ENCODE results near the gene MMP24. TPM values are rescaled to one million over a fixed set of nuclear protein-coding genes. Genes with fewer than 3 reads are reported as not detected.

MMP24 gene
- total and polyA plus RNA-seq, 2 experiments from 2014 or later = 0.69 to 1.2 TPM

GRCh38 chr20:35269055-35269781 is 42.7 kb downstream of the MMP24 start:
- peaks cover 10% of the 10 kb centered on the region for H3K4me1 ChIP-seq (ENCODE audit: insufficient read depth)
- H3K36me3 ChIP-seq (replicated peaks; ENCODE audit: insufficient read depth, low read depth) = no peaks in the 10 kb centered on the region
- WGBS (ENCODE audit: low lambda C conversion rate, missing lambda C conversion rate) = 55% methylated on average over 14 of the region's 14 CpGs
- no peaks in the 10 kb centered on the region for H3K79me2 ChIP-seq
- no peak overlapping the region for H3K27ac ChIP-seq
- no peak overlapping the region for H3K4me3 ChIP-seq
- peak; percentile 82 for DNase-seq (ENCODE audit: low spot score)
- no peaks in the 10 kb centered on the region for H3K9me2 ChIP-seq (replicated peaks; ENCODE audit: insufficient read depth)
- H3K27me3 ChIP-seq = no peaks in the 10 kb centered on the region
- no peaks in the 10 kb centered on the region for H4K20me1 ChIP-seq (ENCODE audit: insufficient read depth, poor library complexity, severe bottlenecking)
- TF ChIP-seq EZH2 (IDR thresholded peaks at IDR 0.05; ENCODE audit: borderline replicate concordance) = no peak
- TF ChIP-seq, protein P1, sequence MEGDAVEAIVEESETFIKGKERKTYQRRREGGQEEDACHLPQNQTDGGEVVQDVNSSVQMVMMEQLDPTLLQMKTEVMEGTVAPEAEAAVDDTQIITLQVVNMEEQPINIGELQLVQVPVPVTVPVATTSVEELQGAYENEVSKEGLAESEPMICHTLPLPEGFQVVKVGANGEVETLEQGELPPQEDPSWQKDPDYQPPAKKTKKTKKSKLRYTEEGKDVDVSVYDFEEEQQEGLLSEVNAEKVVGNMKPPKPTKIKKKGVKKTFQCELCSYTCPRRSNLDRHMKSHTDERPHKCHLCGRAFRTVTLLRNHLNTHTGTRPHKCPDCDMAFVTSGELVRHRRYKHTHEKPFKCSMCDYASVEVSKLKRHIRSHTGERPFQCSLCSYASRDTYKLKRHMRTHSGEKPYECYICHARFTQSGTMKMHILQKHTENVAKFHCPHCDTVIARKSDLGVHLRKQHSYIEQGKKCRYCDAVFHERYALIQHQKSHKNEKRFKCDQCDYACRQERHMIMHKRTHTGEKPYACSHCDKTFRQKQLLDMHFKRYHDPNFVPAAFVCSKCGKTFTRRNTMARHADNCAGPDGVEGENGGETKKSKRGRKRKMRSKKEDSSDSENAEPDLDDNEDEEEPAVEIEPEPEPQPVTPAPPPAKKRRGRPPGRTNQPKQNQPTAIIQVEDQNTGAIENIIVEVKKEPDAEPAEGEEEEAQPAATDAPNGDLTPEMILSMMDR (IDR thresholded peaks at IDR 0.05; ENCODE audit: poor library complexity) = peak; percentile 64
- TF ChIP-seq EZH2phosphoT487 (IDR thresholded peaks at IDR 0.05; ENCODE audit: low read depth, severe bottlenecking, unreplicated experiment) = no peak
- H2AFZ ChIP-seq = no peak overlapping the region
- no peaks in the 10 kb centered on the region for H3K9me3 ChIP-seq (ENCODE audit: low read depth)
- H3K4me2 ChIP-seq = no peak overlapping the region

GRCh38 chr20:35270021-35270902 is 43.8 kb downstream of the MMP24 start:
- TF ChIP-seq EZH2phosphoT487 (IDR thresholded peaks at IDR 0.05; ENCODE audit: low read depth, severe bottlenecking, unreplicated experiment) (no peak), EZH2 (IDR thresholded peaks at IDR 0.05; ENCODE audit: borderline replicate concordance) (no peak)
- TF ChIP-seq, protein P1 (IDR thresholded peaks at IDR 0.05; ENCODE audit: poor library complexity) = no peak
- Histone ChIP-seq H3K36me3 (replicated peaks; ENCODE audit: insufficient read depth, low read depth) (no peaks in the 10 kb centered on the region), H3K27ac (no peak overlapping the region), H3K27me3 (no peaks in the 10 kb centered on the region), H3K4me2 (no peak overlapping the region), H3K79me2 (no peaks in the 10 kb centered on the region), H3K4me3 (no peak overlapping the region), H4K20me1 (ENCODE audit: insufficient read depth, poor library complexity, severe bottlenecking) (no peaks in the 10 kb centered on the region), H3K4me1 (ENCODE audit: insufficient read depth) (no peaks in the 10 kb centered on the region), H3K9me3 (ENCODE audit: low read depth) (no peaks in the 10 kb centered on the region), H3K9me2 (replicated peaks; ENCODE audit: insufficient read depth) (no peaks in the 10 kb centered on the region), H2AFZ (no peak overlapping the region)
- WGBS (ENCODE audit: low lambda C conversion rate, missing lambda C conversion rate) = 82% methylated on average over 19 of the region's 19 CpGs
- no peak for DNase-seq (ENCODE audit: low spot score)

DNA sequence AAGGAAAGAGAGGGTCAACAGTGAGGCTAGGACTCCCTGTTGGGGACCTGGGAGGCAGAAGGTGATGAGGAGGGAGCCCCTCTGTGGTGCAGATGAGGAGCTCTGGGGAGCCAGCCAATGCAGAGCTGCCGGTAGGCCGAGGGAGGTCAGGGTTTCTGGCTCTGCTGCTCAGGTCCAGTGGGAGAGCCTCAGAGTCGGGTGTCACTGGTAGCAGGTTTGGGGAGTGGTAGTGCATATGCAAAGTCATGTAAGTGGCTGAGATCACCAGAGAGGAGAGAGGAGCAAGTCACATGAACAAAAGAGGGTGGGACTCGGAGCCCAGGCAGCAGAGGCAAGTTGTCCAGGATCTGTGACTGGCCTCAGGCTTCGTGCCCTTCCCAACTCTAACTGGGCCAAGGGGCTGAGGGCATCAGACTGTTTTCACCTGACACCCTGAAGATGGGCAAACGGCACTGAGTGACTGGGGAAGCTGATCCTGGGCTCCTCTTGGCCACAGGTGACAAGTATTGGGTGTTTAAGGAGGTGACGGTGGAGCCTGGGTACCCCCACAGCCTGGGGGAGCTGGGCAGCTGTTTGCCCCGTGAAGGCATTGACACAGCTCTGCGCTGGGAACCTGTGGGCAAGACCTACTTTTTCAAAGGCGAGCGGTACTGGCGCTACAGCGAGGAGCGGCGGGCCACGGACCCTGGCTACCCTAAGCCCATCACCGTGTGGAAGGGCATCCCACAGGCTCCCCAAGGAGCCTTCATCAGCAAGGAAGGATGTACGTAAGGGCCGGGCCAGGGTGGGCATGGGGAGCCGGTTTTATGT is 44.8 kb downstream of the MMP24 start:
- Histone ChIP-seq H3K27ac (no peak overlapping the region), H3K4me3 (no peak overlapping the region), H3K36me3 (replicated peaks; ENCODE audit: insufficient read depth, low read depth) (no peaks in the 10 kb centered on the region), H3K9me3 (ENCODE audit: low read depth) (no peaks in the 10 kb centered on the region), H3K27me3 (no peaks in the 10 kb centered on the region), H2AFZ (no peak overlapping the region), H3K4me2 (no peak overlapping the region), H3K4me1 (ENCODE audit: insufficient read depth) (no peaks in the 10 kb centered on the region), H4K20me1 (ENCODE audit: insufficient read depth, poor library complexity, severe bottlenecking) (no peaks in the 10 kb centered on the region), H3K9me2 (replicated peaks; ENCODE audit: insufficient read depth) (no peaks in the 10 kb centered on the region), H3K79me2 (peaks cover 7% of the 10 kb centered on the region)
- DNase-seq (ENCODE audit: low spot score) = no peak
- WGBS (ENCODE audit: low lambda C conversion rate, missing lambda C conversion rate) = 93% methylated on average over 20 of the region's 20 CpGs
- TF ChIP-seq EZH2 (IDR thresholded peaks at IDR 0.05; ENCODE audit: borderline replicate concordance) (no peak), EZH2phosphoT487 (IDR thresholded peaks at IDR 0.05; ENCODE audit: low read depth, severe bottlenecking, unreplicated experiment) (no peak)
- TF ChIP-seq, protein P1 (IDR thresholded peaks at IDR 0.05; ENCODE audit: poor library complexity) = no peak
